Epithelial cell of proximal tubule (primary cell): ENCODE results near the gene NHERF1. TPM values are rescaled to one million over a fixed set of nuclear protein-coding genes. Genes with fewer than 3 reads are reported as not detected.

Experiments used
- DNase-seq: peaks from one replicate; pipeline ENCODE4 v3.0.0-alpha.2; 2011; ENCODE audit warnings: low read depth
- H3K4me3 ChIP-seq: 2 replicates; pipeline ENCODE4 v1.5.1; 2011; ENCODE audit warnings: low read depth, mild to moderate bottlenecking, low read length
- CTCF ChIP-seq: conservative IDR thresholded peaks from 2 replicates; pipeline ENCODE4 v1.5.1; 2012; ENCODE audit warnings: low read depth, mild to moderate bottlenecking, low read length
- total RNA-seq: library from RNA; depleted of rRNA; stranded (reverse); fragments of >200 nt; gene quantifications from 2 replicates; pipeline ENCODE4 v1.2.3, GENCODE V29; 2015

NHERF1 gene
- total RNA-seq, 1 donor from 2014 or later, result 45.1 TPM

- no peak for DNase-seq
- TF ChIP-seq CTCF, result no peak
- no peak overlapping the region for H3K4me3 ChIP-seq
Measured at GRCh38 chr17:74738051-74738996, 10.1 kb upstream of the NHERF1 start.

- no peak for TF ChIP-seq CTCF
- no peak overlapping the region for H3K4me3 ChIP-seq
- DNase-seq, result no peak
Measured at GRCh38 chr17:74739227-74739831, 9.1 kb upstream of the NHERF1 start.

GRCh38 chr17:74740173-74740572 lies 8.3 kb upstream of the NHERF1 start:
- TF ChIP-seq CTCF, result no peak
- no peak for DNase-seq
- no peak overlapping the region for H3K4me3 ChIP-seq

- no peak overlapping the region for H3K4me3 ChIP-seq
- no peak for TF ChIP-seq CTCF
Measured at GRCh38 chr17:74740641-74741387, 7.6 kb upstream of the NHERF1 start.

GRCh38 chr17:74742153-74742515 lies 6.3 kb upstream of the NHERF1 start:
- no peak for TF ChIP-seq CTCF
- DNase-seq, result no peak
- no peak overlapping the region for H3K4me3 ChIP-seq

More at GRCh38 chr17:74740641-74741387, 7.6 kb upstream of the NHERF1 start:
- no peak for DNase-seq

- no peak for TF ChIP-seq CTCF
- no peak for DNase-seq
Measured at GRCh38 chr17:74742978-74743545, 5.4 kb upstream of the NHERF1 start.

More at GRCh38 chr17:74742978-74743545, 5.4 kb upstream of the NHERF1 start:
- H3K4me3 ChIP-seq, result no peak overlapping the region
